HS-5 (cell line): ENCODE results near the gene PACSIN3.
A peak's percentile ranks its signal among the peaks of the same experiment; 100 is the strongest.
"Not testable (repeated sequence)": the region's sequence is repeated elsewhere in the genome, so short reads cannot be mapped to it uniquely, and the experiment has no call there.

Experiments used
- DNase-seq: peaks from one replicate; pipeline ENCODE4 v3.0.0-alpha.2; 2012; ENCODE audit warnings: low read depth

The PACSIN3 gene

GRCh38 chr11:47192111-47192510, 5.9 kb upstream of the PACSIN3 start:
- DNase-seq = no peak

GRCh38 chr11:47191137-47191536, 4.9 kb upstream of the PACSIN3 start:
- DNase-seq = not testable (repeated sequence)

- peak; percentile 67 for DNase-seq
Observed at GRCh38 chr11:47189100-47189834, 3.0 kb upstream of the PACSIN3 start.

GRCh38 chr11:47188259-47188658, 2.0 kb upstream of the PACSIN3 start:
- DNase-seq = no peak

- DNase-seq = no peak
Observed at GRCh38 chr11:47187723-47188122, 1.5 kb upstream of the PACSIN3 start.

- DNase-seq = no peak
Observed at GRCh38 chr11:47186700-47187695, 764 bp upstream of the PACSIN3 start.

GRCh38 chr11:47185305-47186075, 744 bp downstream of the PACSIN3 start:
- no peak for DNase-seq

- no peak for DNase-seq
Observed at GRCh38 chr11:47184711-47185304, 1.4 kb downstream of the PACSIN3 start.

GRCh38 chr11:47183969-47184368, 2.3 kb downstream of the PACSIN3 start:
- no peak for DNase-seq

GRCh38 chr11:47183031-47183856, 3.0 kb downstream of the PACSIN3 start:
- DNase-seq = no peak

- DNase-seq = no peak
Observed at GRCh38 chr11:47182380-47182779, 3.9 kb downstream of the PACSIN3 start.

- no peak for DNase-seq
Observed at GRCh38 chr11:47181271-47181670, 5.0 kb downstream of the PACSIN3 start.

- no peak for DNase-seq
Observed at GRCh38 chr11:47180006-47180787, 6.0 kb downstream of the PACSIN3 start.

- DNase-seq = no peak
Observed at GRCh38 chr11:47179655-47179991, 6.6 kb downstream of the PACSIN3 start.

GRCh38 chr11:47178737-47179654, 7.2 kb downstream of the PACSIN3 start:
- no peak for DNase-seq

- no peak for DNase-seq
Observed at GRCh38 chr11:47178316-47178715, 7.9 kb downstream of the PACSIN3 start.

GRCh38 chr11:47177846-47178245, 8.4 kb downstream of the PACSIN3 start:
- no peak for DNase-seq

- DNase-seq = no peak
Observed at GRCh38 chr11:47177229-47177845, 8.9 kb downstream of the PACSIN3 start.
